WTC11 (cell line): ENCODE measurements around the gene KCND2. TPM values are rescaled to one million over a fixed set of nuclear protein-coding genes. Genes with fewer than 3 reads are reported as not detected.

Source experiments
- ATAC-seq: fragments of 200-7000 bp; cut with Tn5 transposase; 2 replicates; pipeline ENCODE4 v1.10.0; 2021; ENCODE audit warnings: mild to moderate bottlenecking, moderate library complexity
- CTCF ChIA-PET: fragments of 300-600 bp; sonication (Branson Sonifier 250); formaldehyde crosslinking; loops from one replicate; lab custom pipeline; 2021; ENCODE audit warnings: antibody characterized with exemption; lab: Charles Lee
- POLR2A ChIA-PET: fragments of 350-600 bp; sonication (Branson Sonifier 250); formaldehyde crosslinking; loops from one replicate; lab custom pipeline; 2021; ENCODE audit warnings: antibody characterized with exemption; lab: Charles Lee
- DNase-seq: peaks from one replicate; pipeline ENCODE4 v3.0.0; 2021; ENCODE audit warnings: low spot score
- H3K27ac Mint-ChIP-seq: 2 replicates; pipeline ENCODE4 v1.8.0; 2021; ENCODE audit warnings: mixed read lengths
- H3K27me3 Mint-ChIP-seq: 2 replicates; pipeline ENCODE4 v1.8.0; 2021; ENCODE audit warnings: low read depth, mild to moderate bottlenecking, moderate library complexity, mixed read lengths
- H3K36me3 Mint-ChIP-seq: 2 replicates; pipeline ENCODE4 v1.8.0; 2021; ENCODE audit warnings: mixed read lengths
- H3K4me1 Mint-ChIP-seq: 2 replicates; pipeline ENCODE4 v1.8.0; 2022; ENCODE audit warnings: mixed read lengths
- H3K4me3 Mint-ChIP-seq: 2 replicates; pipeline ENCODE4 v1.8.0; 2021; ENCODE audit warnings: mild to moderate bottlenecking, moderate library complexity, mixed read lengths
- H3K9me3 Mint-ChIP-seq: 2 replicates; pipeline ENCODE4 v1.8.0; 2021; ENCODE audit warnings: mixed read lengths
- ARID4B ChIP-seq: sonication (generic); formaldehyde crosslinking; IDR thresholded peaks from 2 replicates; pipeline ENCODE4 v1.8.0; 2023; ENCODE audit warnings: missing genetic modification reagents, mild to moderate bottlenecking, borderline replicate concordance
- ATF2 ChIP-seq: sonication (generic); formaldehyde crosslinking; IDR thresholded peaks from 2 replicates; pipeline ENCODE4 v1.8.1; 2022; ENCODE audit warnings: low read depth, missing genetic modification reagents, borderline replicate concordance
- E2F4 ChIP-seq: sonication (generic); formaldehyde crosslinking; IDR thresholded peaks from 2 replicates; pipeline ENCODE4 v1.8.1; 2022; ENCODE audit warnings: low read depth, mild to moderate bottlenecking, moderate library complexity, missing genetic modification reagents, borderline replicate concordance
- FOXP1 ChIP-seq: sonication (generic); formaldehyde crosslinking; IDR thresholded peaks from 2 replicates; pipeline ENCODE4 v1.8.0; 2022; ENCODE audit warnings: missing genetic modification reagents, mild to moderate bottlenecking, moderate library complexity, borderline replicate concordance
- GRHL2 ChIP-seq: fragments of 250-450 bp; sonication (Bioruptor Pico); IDR thresholded peaks from 2 replicates; pipeline ENCODE4 v1.8.0; 2022; ENCODE audit warnings: mild to moderate bottlenecking, moderate library complexity; ENCODE audit not compliant: insufficient replicate concordance, severe bottlenecking
- HMGXB4 ChIP-seq: sonication (generic); formaldehyde crosslinking; IDR thresholded peaks from 2 replicates; pipeline ENCODE4 v1.8.1; 2023; ENCODE audit warnings: mild to moderate bottlenecking, moderate library complexity, missing genetic modification reagents
- JAZF1 ChIP-seq: fragments of 250-450 bp; sonication (Bioruptor Pico); IDR thresholded peaks from 2 replicates; pipeline ENCODE4 v1.9.0; 2021; ENCODE audit warnings: moderate library complexity, mild to moderate bottlenecking, inconsistent platforms
- MLX ChIP-seq: sonication (generic); formaldehyde crosslinking; IDR thresholded peaks from 2 replicates; pipeline ENCODE4 v1.8.1; 2023; ENCODE audit warnings: mild to moderate bottlenecking, missing genetic modification reagents, moderate library complexity
- NFATC4 ChIP-seq: fragments of 250-450 bp; sonication (Bioruptor Pico); IDR thresholded peaks from 2 replicates; pipeline ENCODE4 v1.9.0; 2021; ENCODE audit warnings: mild to moderate bottlenecking
- NFE2L1 ChIP-seq: sonication (generic); formaldehyde crosslinking; IDR thresholded peaks from 2 replicates; pipeline ENCODE4 v1.8.1; 2023; ENCODE audit warnings: missing genetic modification reagents
- NR3C1 ChIP-seq: sonication (generic); formaldehyde crosslinking; conservative IDR thresholded peaks from 2 replicates; pipeline ENCODE4 v1.8.1; 2023; ENCODE audit warnings: low read depth, mild to moderate bottlenecking, missing genetic modification reagents
- OVOL2 ChIP-seq: fragments of 250-450 bp; sonication (Bioruptor Pico); IDR thresholded peaks from 2 replicates; pipeline ENCODE4 v1.9.0; 2021; ENCODE audit warnings: mild to moderate bottlenecking, borderline replicate concordance
- ZMAT4 ChIP-seq: fragments of 250-450 bp; sonication (Bioruptor Pico); IDR thresholded peaks from 2 replicates; pipeline ENCODE4 v1.9.0; 2021; ENCODE audit warnings: mild to moderate bottlenecking
- ZNF219 ChIP-seq: sonication (generic); formaldehyde crosslinking; IDR thresholded peaks from 2 replicates; pipeline ENCODE4 v1.8.0; 2023; ENCODE audit warnings: missing genetic modification reagents, mild to moderate bottlenecking, borderline replicate concordance
- ZNF512 ChIP-seq: sonication (generic); formaldehyde crosslinking; IDR thresholded peaks from 2 replicates; pipeline ENCODE4 v1.8.1; 2022; ENCODE audit warnings: missing genetic modification reagents, borderline replicate concordance
- total RNA-seq: library from RNA; stranded (reverse); gene quantifications from 3 replicates; pipeline ENCODE4 v1.2.3, GENCODE V29; 2021

Gene KCND2
- total RNA-seq, 1 experiment from 2014 or later, result 4.6 TPM

GRCh38 chr7:120611975-120612374 lies 339.0 kb downstream of the KCND2 start (continued):
- TF ChIP-seq MLX (CRISPR knock-in tag) (no peak), ZNF219 (no peak), ARID4B (CRISPR knock-in tag) (no peak)

GRCh38 chr7:120615703-120616102 lies 342.7 kb downstream of the KCND2 start:
- H3K27me3 Mint-ChIP-seq, result no peaks in the 10 kb centered on the region
- no peak overlapping the region for H3K4me3 Mint-ChIP-seq
- ATAC-seq, result no peak
- no peaks in the 10 kb centered on the region for H3K9me3 Mint-ChIP-seq
- H3K27ac Mint-ChIP-seq, result no peak overlapping the region
- H3K36me3 Mint-ChIP-seq, result no peaks in the 10 kb centered on the region
- H3K4me1 Mint-ChIP-seq, result no peaks in the 10 kb centered on the region
- CTCF ChIA-PET, result no interaction called here
- POLR2A ChIA-PET, result no interaction called here
- TF ChIP-seq GRHL2 (CRISPR knock-in tag) (no peak), NFATC4 (no peak)
- DNase-seq, result no peak

- ChIA-PET CTCF (no interaction called here), POLR2A (no interaction called here)
- no peak overlapping the region for H3K27ac Mint-ChIP-seq
- H3K27me3 Mint-ChIP-seq, result no peaks in the 10 kb centered on the region
- DNase-seq (no peak), ATAC-seq (no peak)
- no peak overlapping the region for H3K4me3 Mint-ChIP-seq
- no peaks in the 10 kb centered on the region for H3K4me1 Mint-ChIP-seq
- TF ChIP-seq E2F4 (no peak), ZMAT4 (no peak), ATF2 (CRISPR knock-in tag) (no peak), NFE2L1 (CRISPR knock-in tag) (no peak), NR3C1 (no peak), FOXP1 (no peak), HMGXB4 (CRISPR knock-in tag) (no peak), OVOL2 (CRISPR knock-in tag) (no peak), JAZF1 (no peak), ZNF512 (no peak)
- no peaks in the 10 kb centered on the region for H3K9me3 Mint-ChIP-seq
- H3K36me3 Mint-ChIP-seq, result no peaks in the 10 kb centered on the region
Measured at GRCh38 chr7:120617275-120617674, 344.3 kb downstream of the KCND2 start.
